GM23248 (cell line): ENCODE data around the gene CHRM4. TPM values are rescaled to one million over a fixed set of nuclear protein-coding genes. Genes with fewer than 3 reads are reported as not detected.

Experiments used
- DNase-seq: peaks from one replicate; pipeline ENCODE4 v3.0.0-alpha.2; 2015
- H2AFZ ChIP-seq: fragments of 200-600 bp; sonication (generic); 2 replicates; pipeline ENCODE4 v1.6.1; 2016; ENCODE audit warnings: antibody characterized with exemption
- H3F3A ChIP-seq: fragments of 200-600 bp; sonication (generic); 2 replicates; pipeline ENCODE4 v1.6.1; 2016; ENCODE audit warnings: mild to moderate bottlenecking, antibody characterized with exemption, mixed run types; ENCODE audit not compliant: insufficient read depth
- H3K27ac ChIP-seq: fragments of 200-600 bp; sonication (generic); 2 replicates; pipeline ENCODE4 v1.5.1; 2016; ENCODE audit warnings: mild to moderate bottlenecking
- H3K27me3 ChIP-seq: fragments of 200-600 bp; sonication (generic); replicated peaks from 2 replicates; pipeline ENCODE4 v1.6.1; 2016; ENCODE audit warnings: mild to moderate bottlenecking; ENCODE audit not compliant: insufficient read depth
- H3K36me3 ChIP-seq: fragments of 200-600 bp; sonication (generic); 2 replicates; pipeline ENCODE4 v1.6.1; 2016; ENCODE audit warnings: low read depth, mild to moderate bottlenecking
- H3K4me1 ChIP-seq: fragments of 200-600 bp; sonication (generic); 2 replicates; pipeline ENCODE4 v1.6.1; 2016; ENCODE audit warnings: mild to moderate bottlenecking; ENCODE audit not compliant: insufficient read depth
- H3K4me2 ChIP-seq: fragments of 200-600 bp; sonication (generic); one replicate; pipeline ENCODE4 v1.6.1; 2016; ENCODE audit warnings: mild to moderate bottlenecking; ENCODE audit not compliant: unreplicated experiment
- H3K4me3 ChIP-seq: fragments of 200-600 bp; sonication (generic); 2 replicates; pipeline ENCODE4 v1.5.1; 2016; ENCODE audit warnings: mild to moderate bottlenecking
- H3K79me2 ChIP-seq: fragments of 200-600 bp; sonication (generic); 2 replicates; pipeline ENCODE4 v1.6.1; 2016; ENCODE audit warnings: mild to moderate bottlenecking; ENCODE audit not compliant: insufficient read depth
- H3K9ac ChIP-seq: fragments of 200-600 bp; sonication (generic); 2 replicates; pipeline ENCODE4 v1.6.1; 2016; ENCODE audit warnings: mild to moderate bottlenecking
- H3K9me2 ChIP-seq: fragments of 200-600 bp; sonication (generic); 2 replicates; pipeline ENCODE4 v1.6.1; 2016; ENCODE audit warnings: mixed run types, mild to moderate bottlenecking, moderate library complexity; ENCODE audit not compliant: insufficient read depth
- H3K9me3 ChIP-seq: fragments of 200-600 bp; sonication (generic); one replicate; pipeline ENCODE4 v1.6.1; 2017; ENCODE audit warnings: low read depth
- H4K20me1 ChIP-seq: fragments of 200-600 bp; sonication (generic); 2 replicates; pipeline ENCODE4 v1.6.0; 2016; ENCODE audit not compliant: insufficient read depth
- EZH2 ChIP-seq: fragments of 200-600 bp; sonication (generic); IDR thresholded peaks from 2 replicates; pipeline ENCODE4 v1.6.1; 2018; ENCODE audit warnings: antibody characterized with exemption, mild to moderate bottlenecking; ENCODE audit not compliant: insufficient read depth, poor library complexity, severe bottlenecking
- EZH2phosphoT487 ChIP-seq: fragments of 200-600 bp; sonication (generic); IDR thresholded peaks from 2 replicates; pipeline ENCODE4 v1.6.1; 2018; ENCODE audit warnings: antibody characterized with exemption, moderate library complexity, mild to moderate bottlenecking, low read depth; ENCODE audit not compliant: insufficient read depth
- WGBS, 2 experiments: methylation state at CpG; one replicate each; pipeline ENCODE4 v1.1.6; 2015 to 2017; ENCODE audit warnings: low lambda C conversion rate in 2 of 2, low coverage in 1 of 2; ENCODE audit errors: missing lambda C conversion rate in 2 of 2; 5-methylcytosine and 5-hydroxymethylcytosine counted together
- in situ Hi-C: fragments of 300-500 bp; cut with MboI; formaldehyde crosslinking; loops from 2 replicates; pipeline ENCODE4 v1.15.0; 2020
- polyA plus RNA-seq: library from polyadenylated mRNA; unstranded; fragments of >200 nt; fragmentation: Nextera tagmentation; extraction: Ambion mirVana; gene quantifications from 2 replicates; pipeline ENCODE4 v1.2.1, GENCODE V29; 2016
- total RNA-seq: library from RNA; depleted of rRNA; stranded (reverse); fragments of >200 nt; shearing (Covaris generic); gene quantifications from 2 replicates; pipeline ENCODE4 v1.2.3, GENCODE V29; 2014

CHRM4 gene
- total and polyA plus RNA-seq, 2 experiments from 2014 or later = not detected

GRCh38 chr11:46383404-46383758 lies 8.2 kb downstream of the CHRM4 start:
- no peaks in the 10 kb centered on the region for H3K79me2 ChIP-seq
- in situ Hi-C loops = no loop called here
- 0 out of 2 replicates have a peak, but pooled peaks cover 3% of the 10 kb centered on the region for H3F3A ChIP-seq
- no peak for TF ChIP-seq EZH2
- no peak for TF ChIP-seq EZH2phosphoT487
- H3K4me2 ChIP-seq = no peak overlapping the region
- no peaks in the 10 kb centered on the region for H3K36me3 ChIP-seq
- no peak overlapping the region for H3K9ac ChIP-seq
- no peaks in the 10 kb centered on the region for H4K20me1 ChIP-seq
- H3K9me3 ChIP-seq = no peaks in the 10 kb centered on the region
- no peaks in the 10 kb centered on the region for H3K4me1 ChIP-seq
- no peak for DNase-seq
- H2AFZ ChIP-seq = no peak overlapping the region
- H3K27ac ChIP-seq = no peak overlapping the region
- 74 to 79% methylated on average over 6 to 7 of the region's 7 CpGs for WGBS, 2 experiments
- no peaks in the 10 kb centered on the region for H3K27me3 ChIP-seq
- H3K9me2 ChIP-seq = no peaks in the 10 kb centered on the region
- no peak overlapping the region for H3K4me3 ChIP-seq

GRCh38 chr11:46382646-46383403 lies 8.8 kb downstream of the CHRM4 start:
- Histone ChIP-seq H3K27me3 (no peaks in the 10 kb centered on the region), H3F3A (0 out of 2 replicates have a peak, but pooled peaks cover 3% of the 10 kb centered on the region), H4K20me1 (no peaks in the 10 kb centered on the region), H3K4me2 (no peak overlapping the region), H3K9ac (no peak overlapping the region), H2AFZ (no peak overlapping the region), H3K79me2 (no peaks in the 10 kb centered on the region), H3K36me3 (no peaks in the 10 kb centered on the region), H3K9me3 (no peaks in the 10 kb centered on the region), H3K9me2 (no peaks in the 10 kb centered on the region), H3K27ac (no peak overlapping the region), H3K4me3 (no peak overlapping the region), H3K4me1 (no peaks in the 10 kb centered on the region)
- TF ChIP-seq EZH2phosphoT487 = no peak
- no peak for TF ChIP-seq EZH2
- 42 to 48% methylated on average over 15 to 18 of the region's 18 CpGs for WGBS, 2 experiments
- in situ Hi-C loops = no loop called here
- peak; percentile 73 for DNase-seq

DNA sequence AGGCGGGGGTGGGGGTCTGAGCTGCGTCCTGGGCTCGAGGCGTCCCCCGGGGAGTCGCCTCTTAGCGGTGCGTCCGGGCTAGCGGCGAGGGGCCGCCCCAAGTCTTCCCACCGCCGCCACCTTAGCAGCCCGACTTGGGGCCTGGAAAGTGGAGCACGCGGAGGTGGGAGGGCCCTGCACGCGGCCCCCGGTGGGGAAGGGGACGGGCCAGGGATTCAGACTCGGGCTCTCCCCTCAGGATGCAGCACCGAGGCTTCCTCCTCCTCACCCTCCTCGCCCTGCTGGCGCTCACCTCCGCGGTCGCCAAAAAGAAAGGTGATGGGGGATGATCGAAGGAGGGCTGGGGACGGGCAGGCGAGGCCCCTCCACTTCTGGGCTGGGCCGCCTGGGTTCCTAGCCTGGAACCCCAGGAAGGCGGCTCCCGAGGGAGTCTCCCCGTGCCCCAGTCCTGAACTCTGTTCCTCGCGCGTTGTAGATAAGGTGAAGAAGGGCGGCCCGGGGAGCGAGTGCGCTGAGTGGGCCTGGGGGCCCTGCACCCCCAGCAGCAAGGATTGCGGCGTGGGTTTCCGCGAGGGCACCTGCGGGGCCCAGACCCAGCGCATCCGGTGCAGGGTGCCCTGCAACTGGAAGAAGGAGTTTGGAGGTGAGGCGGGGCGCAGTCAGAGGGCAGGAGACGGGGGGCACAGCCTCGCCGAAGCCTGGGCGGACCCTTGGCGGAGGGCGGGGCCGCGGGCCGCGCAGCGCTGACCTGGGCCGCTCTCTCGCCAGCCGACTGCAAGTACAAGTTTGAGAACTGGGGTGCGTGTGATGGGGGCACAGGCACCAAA lies 9.5 kb downstream of the CHRM4 start:
- Histone ChIP-seq H3K27me3 (no peaks in the 10 kb centered on the region), H3K79me2 (no peaks in the 10 kb centered on the region), H3K9me3 (no peaks in the 10 kb centered on the region), H3K4me1 (no peaks in the 10 kb centered on the region), H3K4me3 (peak overlapping the region; percentile 62), H3K27ac (no peak overlapping the region), H3K36me3 (no peaks in the 10 kb centered on the region), H3K9ac (peak overlapping the region; percentile 61), H3K4me2 (peak overlapping the region; percentile 20), H3K9me2 (no peaks in the 10 kb centered on the region), H2AFZ (peak overlapping the region; percentile 46; the same call in 1 of the 2 replicates), H3F3A (0 out of 2 replicates have a peak, but pooled peaks cover 3% of the 10 kb centered on the region), H4K20me1 (no peaks in the 10 kb centered on the region)
- TF ChIP-seq EZH2phosphoT487 (no peak), EZH2 (no peak)
- DNase-seq = peak; percentile 43
- in situ Hi-C loops = no loop called here
- 7 to 11% methylated on average over 45 to 58 of the region's 66 CpGs for WGBS, 2 experiments

GRCh38 chr11:46381048-46381818 lies 10.3 kb downstream of the CHRM4 start, which contains the start of gene MDK:
MDK (plus strand) TSS chr11:46381669; CDS start chr11:46382058, 389 bp downstream.
- H2AFZ ChIP-seq = peak within 1 kb of the TSS; percentile 74
- in situ Hi-C loops = no loop called here
- no peaks in the 10 kb centered on the region for H3K36me3 ChIP-seq
- 3% methylated on average over 19 to 96 of the region's 96 CpGs for WGBS, 2 experiments
- H3K4me1 ChIP-seq = no peaks in the 10 kb centered on the region
- no peaks in the 10 kb centered on the region for H4K20me1 ChIP-seq
- H3K27ac ChIP-seq = no peak within 1 kb of the TSS
- H3K4me3 ChIP-seq = peak within 1 kb of the TSS; percentile 71
- H3K79me2 ChIP-seq = no peaks in the 10 kb centered on the region
- H3K9ac ChIP-seq = peak within 1 kb of the TSS; percentile 76
- peak; percentile 61 for DNase-seq
- H3K9me3 ChIP-seq = no peaks in the 10 kb centered on the region
- TF ChIP-seq EZH2 (no peak), EZH2phosphoT487 (no peak)
- peak within 1 kb of the TSS; percentile 74 for H3K4me2 ChIP-seq
- 0 out of 2 replicates have a peak, but pooled peaks cover 3% of the 10 kb centered on the region for H3F3A ChIP-seq
- no peaks in the 10 kb centered on the region for H3K9me2 ChIP-seq
- no peaks in the 10 kb centered on the region for H3K27me3 ChIP-seq
